Measurements from ENCODE around the gene COX17.

DNA sequence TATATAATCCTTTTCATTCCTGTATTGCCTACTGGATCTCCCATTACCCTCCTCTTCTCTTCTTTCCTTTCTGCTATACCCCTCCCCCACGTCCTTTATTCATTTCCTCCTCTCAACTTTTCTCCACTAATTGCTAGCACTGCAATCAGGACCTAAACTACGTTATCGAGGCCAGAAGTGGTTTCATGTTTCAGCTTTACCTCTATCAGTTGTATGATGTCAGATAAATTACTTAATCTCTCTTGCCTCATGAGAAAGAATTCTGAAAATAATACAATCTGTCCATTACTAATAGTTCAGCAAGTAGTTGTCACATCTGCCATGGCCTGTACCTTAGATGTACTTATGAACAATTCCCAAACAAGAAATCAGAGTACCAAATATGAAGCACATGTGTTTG lies 27.4 kb downstream of the COX17 start:
- TF ChIP-seq, protein P1, sequence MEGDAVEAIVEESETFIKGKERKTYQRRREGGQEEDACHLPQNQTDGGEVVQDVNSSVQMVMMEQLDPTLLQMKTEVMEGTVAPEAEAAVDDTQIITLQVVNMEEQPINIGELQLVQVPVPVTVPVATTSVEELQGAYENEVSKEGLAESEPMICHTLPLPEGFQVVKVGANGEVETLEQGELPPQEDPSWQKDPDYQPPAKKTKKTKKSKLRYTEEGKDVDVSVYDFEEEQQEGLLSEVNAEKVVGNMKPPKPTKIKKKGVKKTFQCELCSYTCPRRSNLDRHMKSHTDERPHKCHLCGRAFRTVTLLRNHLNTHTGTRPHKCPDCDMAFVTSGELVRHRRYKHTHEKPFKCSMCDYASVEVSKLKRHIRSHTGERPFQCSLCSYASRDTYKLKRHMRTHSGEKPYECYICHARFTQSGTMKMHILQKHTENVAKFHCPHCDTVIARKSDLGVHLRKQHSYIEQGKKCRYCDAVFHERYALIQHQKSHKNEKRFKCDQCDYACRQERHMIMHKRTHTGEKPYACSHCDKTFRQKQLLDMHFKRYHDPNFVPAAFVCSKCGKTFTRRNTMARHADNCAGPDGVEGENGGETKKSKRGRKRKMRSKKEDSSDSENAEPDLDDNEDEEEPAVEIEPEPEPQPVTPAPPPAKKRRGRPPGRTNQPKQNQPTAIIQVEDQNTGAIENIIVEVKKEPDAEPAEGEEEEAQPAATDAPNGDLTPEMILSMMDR (IDR thresholded peaks at IDR 0.05; ENCODE audit: borderline replicate concordance, extremely low read depth, low read length, poor library complexity, severe bottlenecking) = no peak
- no peak for TF ChIP-seq EZH2 (IDR thresholded peaks at IDR 0.05; ENCODE audit: borderline replicate concordance, low read depth, low read length, severe bottlenecking)
